K562 (cell line): ENCODE results near the gene HLA-DQB1. TPM values are rescaled to one million over a fixed set of nuclear protein-coding genes. Genes with fewer than 3 reads are reported as not detected.

Source experiments
- ADNP ChIP-seq: fragments of 200-800 bp; sonication (Bioruptor generic); IDR thresholded peaks from 2 replicates; pipeline ENCODE4 v1.6.1; 2016; ENCODE audit warnings: missing genetic modification characterization, missing compliant biosample characterization
- ARID1B ChIP-seq: fragments of 450-650 bp; IDR thresholded peaks from 2 replicates; pipeline ENCODE4 v1.6.1; 2016; ENCODE audit warnings: antibody characterized with exemption, mild to moderate bottlenecking, inconsistent platforms
- CEBPG ChIP-seq, 3 experiments: fragments of 200-800 bp in 1 of 3; sonication (Bioruptor generic) in 1 of 3; sonication (generic) in 1 of 3; formaldehyde crosslinking in 1 of 3; IDR thresholded peaks in 2 of 3; conservative IDR thresholded peaks in 1 of 3; 2 replicates each; pipeline versions ENCODE4 v1.6.1 to v1.8.0; 2016 to 2022; ENCODE audit warnings: missing compliant biosample characterization in 2 of 3, missing genetic modification characterization in 2 of 3, mild to moderate bottlenecking in 1 of 3, missing genetic modification reagents in 1 of 3
- CHD1 ChIP-seq: fragments of 200-600 bp; sonication (generic); IDR thresholded peaks from one replicate; pipeline ENCODE4 v1.6.1; 2012; ENCODE audit warnings: mild to moderate bottlenecking, moderate library complexity, low read length, inconsistent platforms
- CREM ChIP-seq: IDR thresholded peaks from 2 replicates; pipeline ENCODE4 v1.6.1; 2014; ENCODE audit warnings: antibody characterized with exemption, low read depth
- ESRRB ChIP-seq: fragments of 250-450 bp; sonication (Bioruptor Pico); IDR thresholded peaks from 2 replicates; pipeline ENCODE4 v1.5.0; 2020; ENCODE audit warnings: mild to moderate bottlenecking, moderate library complexity, borderline replicate concordance
- HOXB6 ChIP-seq: fragments of 250-450 bp; sonication (Bioruptor Pico); IDR thresholded peaks from 2 replicates; pipeline ENCODE4 v1.5.1; 2022; ENCODE audit warnings: mild to moderate bottlenecking, borderline replicate concordance
- ILF3 ChIP-seq: fragments of 450-650 bp; IDR thresholded peaks from 2 replicates; pipeline ENCODE4 v1.6.1; 2018; ENCODE audit warnings: antibody characterized with exemption, mild to moderate bottlenecking, moderate library complexity, borderline replicate concordance
- JUND ChIP-seq, 2 experiments: IDR thresholded peaks; 2 replicates in 1 of 2; 3 replicates in 1 of 2; pipeline ENCODE4 v1.6.1; 2011; ENCODE audit warnings: borderline replicate concordance in 2 of 2, low read depth in 2 of 2, low read length in 2 of 2, improper control_type of control experiment in 1 of 2, missing biosample characterization in 1 of 2, missing genetic modification characterization in 1 of 2, missing genetic modification reagents in 1 of 2
- MBD2 ChIP-seq: sonication (generic); IDR thresholded peaks from 2 replicates; pipeline ENCODE4 v1.6.1; 2016; ENCODE audit warnings: low read depth, borderline replicate concordance
- NFYB ChIP-seq: IDR thresholded peaks from 2 replicates; pipeline ENCODE4 v1.6.1; 2011; ENCODE audit warnings: mild to moderate bottlenecking, moderate library complexity; ENCODE audit not compliant: insufficient read length; ENCODE audit errors: extremely low read depth
- NR2F6 ChIP-seq: fragments of 450-650 bp; formaldehyde crosslinking; IDR thresholded peaks from 2 replicates; pipeline ENCODE4 v1.4.0; 2020; ENCODE audit warnings: mild to moderate bottlenecking
- RFX5 ChIP-seq: IDR thresholded peaks from 2 replicates; pipeline ENCODE4 v1.6.1; 2011; ENCODE audit warnings: low read depth, mild to moderate bottlenecking, improper control_type of control experiment, low read length
- SAP30 ChIP-seq: fragments of 200-600 bp; sonication (generic); IDR thresholded peaks from 2 replicates; pipeline ENCODE4 v1.6.1; 2012; ENCODE audit warnings: borderline replicate concordance, low read depth, mild to moderate bottlenecking, moderate library complexity, low read length, control low read depth, inconsistent platforms; ENCODE audit not compliant: insufficient read depth, poor library complexity, severe bottlenecking
- TEAD4 ChIP-seq, 2 experiments: sonication (generic) in 1 of 2; formaldehyde crosslinking in 1 of 2; IDR thresholded peaks; 2 replicates each; pipeline versions ENCODE4 v1.6.1 to v1.8.0; 2012 to 2022; ENCODE audit warnings: borderline replicate concordance in 1 of 2, inconsistent platforms in 1 of 2, low read length in 1 of 2, mild to moderate bottlenecking in 1 of 2, missing genetic modification reagents in 1 of 2
- ZBTB7A ChIP-seq: IDR thresholded peaks from 2 replicates; pipeline ENCODE4 v1.6.1; 2011; ENCODE audit warnings: low read depth, mild to moderate bottlenecking, low read length, moderate library complexity, borderline replicate concordance; ENCODE audit not compliant: control insufficient read depth
- polyA plus RNA-seq, 8 experiments: library from polyadenylated mRNA; depleted of rRNA in 4 of 8; stranded (reverse) in 5 of 8; unstranded in 3 of 8; fragments of >200 nt; fragmentation: Nextera tagmentation in 2 of 8; fragmentation: Illumina TruSeq in 1 of 8; extraction: Ambion mirVana in 2 of 8; extraction: Trizol in 1 of 8; gene quantifications; 2 replicates each; pipeline versions ENCODE4 v1.2.1 to v1.2.3, GENCODE V29; 2011 to 2014; ENCODE audit warnings: inconsistent platforms in 1 of 8, missing spikeins in 1 of 8
- total RNA-seq, 7 experiments: library from RNA; depleted of rRNA in 6 of 7; stranded (reverse); fragments of >200 nt in 6 of 7; fragmentation: Illumina TruSeq in 2 of 7; extraction: Trizol in 2 of 7; gene quantifications; 2 replicates each; pipeline versions ENCODE4 v1.2.1 to v1.2.3, GENCODE V29; 2011 to 2021; ENCODE audit warnings: low replicate concordance in 1 of 7
- TF ChIP-seq, protein P1 (sequence below), 2 experiments: fragments of 450-650 bp; IDR thresholded peaks; 2 replicates each; pipeline ENCODE4 v1.6.1; 2016; ENCODE audit warnings: mild to moderate bottlenecking in 2 of 2, borderline replicate concordance in 1 of 2, low read depth in 1 of 2, moderate library complexity in 1 of 2

The HLA-DQB1 gene
- total and polyA plus RNA-seq, 9 of the 15 experiments (the other 6 are each of a cell fraction or from before 2014, with no cell fraction given): 0.29 TPM; not detected in 8

DNA sequence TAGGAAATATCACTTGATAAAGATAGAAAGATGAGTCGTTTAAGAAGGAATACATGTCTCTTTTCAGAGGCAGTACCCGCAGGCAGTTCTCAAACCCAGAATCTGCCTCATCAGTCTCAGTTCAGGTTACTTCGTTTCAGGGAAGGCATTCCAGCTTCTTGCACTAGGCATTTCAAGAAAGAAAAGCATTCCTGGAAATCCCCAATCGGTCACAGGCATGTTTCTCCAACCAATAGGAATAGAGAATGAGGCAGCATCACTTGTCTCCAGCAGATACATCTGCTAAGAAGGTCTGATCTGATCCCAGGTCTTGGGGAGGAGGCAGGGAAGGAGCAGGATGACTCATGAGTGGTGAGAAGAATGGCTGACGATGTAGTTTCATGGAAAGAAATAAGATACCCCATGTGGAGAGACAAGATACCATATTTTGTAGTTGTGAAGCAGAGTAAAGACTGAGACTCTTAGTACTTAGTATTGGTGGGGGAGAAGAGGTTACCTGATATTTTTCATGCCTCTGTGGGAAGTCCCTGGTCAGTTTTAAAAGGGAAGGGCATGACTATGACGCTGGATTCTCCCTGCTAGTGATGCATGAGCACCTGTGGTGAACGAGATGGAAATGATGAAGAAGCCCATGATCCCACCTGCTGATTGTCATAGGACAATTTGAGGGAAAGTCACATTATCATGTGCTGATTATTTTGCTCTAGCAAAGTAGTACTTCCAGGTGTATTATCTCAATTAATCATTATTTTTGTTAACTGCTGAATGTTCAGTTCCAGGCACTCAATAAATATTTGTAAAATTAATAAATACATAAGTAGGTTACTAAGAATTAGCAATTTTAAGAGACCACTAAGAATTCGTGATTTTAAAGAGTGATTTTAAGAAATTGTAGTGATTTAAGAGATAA lies 56.5 kb downstream of the HLA-DQB1 start (continued):
- TF ChIP-seq, protein P1, sequence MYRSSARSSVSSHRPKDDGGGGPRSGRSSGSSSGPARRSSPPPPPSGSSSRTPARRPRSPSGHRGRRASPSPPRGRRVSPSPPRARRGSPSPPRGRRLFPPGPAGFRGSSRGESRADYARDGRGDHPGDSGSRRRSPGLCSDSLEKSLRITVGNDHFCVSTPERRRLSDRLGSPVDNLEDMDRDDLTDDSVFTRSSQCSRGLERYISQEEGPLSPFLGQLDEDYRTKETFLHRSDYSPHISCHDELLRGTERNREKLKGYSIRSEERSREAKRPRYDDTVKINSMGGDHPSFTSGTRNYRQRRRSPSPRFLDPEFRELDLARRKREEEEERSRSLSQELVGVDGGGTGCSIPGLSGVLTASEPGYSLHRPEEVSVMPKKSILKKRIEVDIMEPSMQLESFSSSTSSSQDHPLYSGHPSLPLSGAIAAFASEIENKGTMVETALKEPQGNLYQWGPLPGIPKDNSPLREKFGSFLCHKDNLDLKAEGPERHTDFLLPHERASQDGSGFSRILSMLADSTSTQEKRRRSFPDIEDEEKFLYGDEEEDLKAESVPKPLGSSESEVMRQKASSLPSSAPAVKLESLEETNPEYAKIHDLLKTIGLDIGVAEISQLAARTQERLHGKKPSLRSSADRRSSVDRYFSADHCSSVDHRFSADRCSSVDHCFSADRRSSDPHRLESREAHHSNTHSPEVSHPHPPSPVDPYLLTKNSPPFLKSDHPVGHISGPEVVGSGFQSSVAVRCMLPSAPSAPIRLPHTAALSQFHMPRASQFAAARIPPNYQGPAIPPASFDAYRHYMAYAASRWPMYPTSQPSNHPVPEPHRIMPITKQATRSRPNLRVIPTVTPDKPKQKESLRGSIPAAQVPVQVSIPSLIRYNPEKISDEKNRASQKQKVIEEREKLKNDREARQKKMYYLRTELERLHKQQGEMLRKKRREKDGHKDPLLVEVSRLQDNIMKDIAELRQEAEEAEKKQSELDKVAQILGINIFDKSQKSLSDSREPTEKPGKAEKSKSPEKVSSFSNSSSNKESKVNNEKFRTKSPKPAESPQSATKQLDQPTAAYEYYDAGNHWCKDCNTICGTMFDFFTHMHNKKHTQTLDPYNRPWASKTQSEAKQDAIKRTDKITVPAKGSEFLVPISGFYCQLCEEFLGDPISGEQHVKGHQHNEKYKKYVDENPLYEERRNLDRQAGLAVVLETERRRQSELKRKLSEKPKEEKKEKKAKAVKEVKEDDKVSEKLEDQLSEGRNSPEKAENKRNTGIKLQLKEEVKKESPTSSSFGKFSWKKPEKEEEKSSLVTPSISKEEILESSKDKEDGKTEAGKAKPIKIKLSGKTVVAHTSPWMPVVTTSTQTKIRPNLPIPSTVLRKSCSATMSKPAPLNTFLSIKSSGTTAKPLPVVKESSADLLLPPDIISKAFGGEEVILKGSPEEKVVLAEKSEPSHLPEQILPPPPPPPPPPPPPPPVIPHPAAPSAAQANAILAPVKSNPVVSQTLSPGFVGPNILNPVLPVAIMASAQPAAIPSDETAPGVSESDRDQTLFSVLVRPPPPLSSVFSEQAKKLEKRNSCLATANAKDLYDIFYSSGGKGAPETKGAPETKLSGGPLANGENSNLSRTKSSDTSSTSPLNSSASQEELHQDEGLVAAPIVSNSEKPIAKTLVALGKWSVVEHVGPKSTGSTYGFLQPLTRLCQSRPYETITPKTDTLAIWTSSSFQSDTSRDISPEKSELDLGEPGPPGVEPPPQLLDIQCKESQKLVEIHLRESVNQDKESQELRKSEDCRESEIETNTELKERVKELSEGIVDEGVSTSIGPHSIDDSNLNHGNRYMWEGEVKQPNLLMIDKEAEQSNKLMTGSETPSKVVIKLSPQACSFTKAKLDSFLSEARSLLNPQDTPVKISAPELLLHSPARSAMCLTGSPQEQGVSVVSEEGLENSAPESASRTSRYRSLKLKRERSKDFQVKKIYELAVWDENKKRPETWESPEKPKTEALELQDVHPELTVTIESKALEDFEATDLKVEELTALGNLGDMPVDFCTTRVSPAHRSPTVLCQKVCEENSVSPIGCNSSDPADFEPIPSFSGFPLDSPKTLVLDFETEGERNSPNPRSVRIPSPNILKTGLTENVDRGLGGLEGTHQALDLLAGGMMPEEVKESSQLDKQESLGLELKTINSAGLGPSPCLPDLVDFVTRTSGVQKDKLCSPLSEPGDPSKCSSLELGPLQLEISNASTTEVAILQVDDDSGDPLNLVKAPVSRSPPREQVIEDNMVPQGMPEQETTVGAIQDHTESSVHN (IDR thresholded peaks at IDR 0.05; ENCODE audit: borderline replicate concordance in 1 of 2, low read depth in 1 of 2): no peak
- peak; percentile 95 for TF ChIP-seq RFX5
- TF ChIP-seq ILF3: no peak
- no peak for TF ChIP-seq TEAD4 (IDR thresholded peaks at IDR 0.05; ENCODE audit: low read length)
- no peak for TF ChIP-seq TEAD4 (CRISPR knock-in tag; IDR thresholded peaks at IDR 0.05; ENCODE audit: borderline replicate concordance)
- peak; percentile 69 for TF ChIP-seq CREM
- no peak for TF ChIP-seq NR2F6 (CRISPR knock-in tag)
- 0 out of 2 replicates have a peak, but pooled peaks have one; percentile 17 for TF ChIP-seq ARID1B
- no peak for TF ChIP-seq ESRRB
- no peak for TF ChIP-seq CEBPG (CRISPR knock-in tag; IDR thresholded peaks at IDR 0.05)
- no peak for TF ChIP-seq CEBPG (tag; conservative IDR thresholded peaks at IDR 0.05 in 1 of 2, IDR thresholded peaks at IDR 0.05 in 1 of 2)
- TF ChIP-seq SAP30: no peak
- TF ChIP-seq HOXB6 (CRISPR knock-in tag): no peak
- no peak for TF ChIP-seq ADNP
- TF ChIP-seq MBD2: no peak
- TF ChIP-seq NFYB: peak; percentile 18
- TF ChIP-seq JUND (IDR thresholded peaks at IDR 0.05; ENCODE audit: borderline replicate concordance, low read depth, low read length): peak; percentile 87
- peak; percentile 88; the same call in 2 of the 3 replicates for TF ChIP-seq JUND (tag; IDR thresholded peaks at IDR 0.05; ENCODE audit: borderline replicate concordance, low read depth, low read length)
- no peak for TF ChIP-seq CHD1
- TF ChIP-seq ZBTB7A: no peak
